GM10248 (cell line): ENCODE data around the gene COX18.
A peak's percentile ranks its signal among the peaks of the same experiment; 100 is the strongest.

Experiments
- CTCF ChIA-PET: fragments of 300-600 bp; sonication (Branson Sonifier 250); formaldehyde crosslinking; extraction: SDS; loops from one replicate; lab custom pipeline; 2021; ENCODE audit warnings: antibody characterized with exemption; lab: Yijun Ruan, JAX
- POLR2A ChIA-PET: fragments of 350-650 bp; sonication (Branson Sonifier 250); formaldehyde crosslinking; extraction: SDS; loops from one replicate; lab custom pipeline; 2020; ENCODE audit warnings: antibody characterized with exemption; lab: Yijun Ruan, JAX
- DNase-seq: peaks from one replicate; pipeline ENCODE4 v3.0.0; 2012; ENCODE audit errors: extremely low spot score
- CTCF ChIP-seq: IDR thresholded peaks from 2 replicates; pipeline ENCODE4 v1.5.1; 2012; ENCODE audit warnings: mild to moderate bottlenecking, low read depth; ENCODE audit errors: extremely low read depth, missing control alignments, control extremely low read depth

The COX18 gene

DNA sequence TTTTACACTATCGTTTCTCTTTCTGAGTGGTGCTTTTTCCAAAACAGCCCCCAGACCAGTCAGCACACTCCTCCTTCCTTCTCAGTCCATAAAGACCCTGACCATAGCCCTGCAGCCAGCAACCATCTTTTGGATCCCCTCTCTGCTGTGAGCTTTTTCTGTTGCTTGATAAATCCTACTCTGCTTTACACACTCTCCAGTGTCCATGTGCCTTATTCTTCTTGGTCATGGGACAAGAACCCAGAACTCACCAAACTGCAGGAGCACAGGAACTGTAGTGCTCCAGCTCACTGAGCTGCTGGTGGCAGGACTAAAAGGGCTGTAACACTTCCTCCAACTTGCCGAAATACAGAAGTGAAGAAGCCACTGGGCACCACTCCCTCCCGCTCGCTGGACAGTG lies 32.5 kb downstream of the COX18 start:
- TF ChIP-seq CTCF = no peak
- no peak for DNase-seq
- ChIA-PET CTCF (no interaction called here), POLR2A (no interaction called here)

GRCh38 chr4:73036123-73036522 lies 33.4 kb downstream of the COX18 start:
- DNase-seq = no peak
- POLR2A ChIA-PET = no interaction called here
- TF ChIP-seq CTCF = no peak
- CTCF ChIA-PET = interaction anchor here (1.3 kb wide), 1 partner anchor 10 kb away, joined by 3 read pairs; no protein-coding TSS in a partner anchor

DNA sequence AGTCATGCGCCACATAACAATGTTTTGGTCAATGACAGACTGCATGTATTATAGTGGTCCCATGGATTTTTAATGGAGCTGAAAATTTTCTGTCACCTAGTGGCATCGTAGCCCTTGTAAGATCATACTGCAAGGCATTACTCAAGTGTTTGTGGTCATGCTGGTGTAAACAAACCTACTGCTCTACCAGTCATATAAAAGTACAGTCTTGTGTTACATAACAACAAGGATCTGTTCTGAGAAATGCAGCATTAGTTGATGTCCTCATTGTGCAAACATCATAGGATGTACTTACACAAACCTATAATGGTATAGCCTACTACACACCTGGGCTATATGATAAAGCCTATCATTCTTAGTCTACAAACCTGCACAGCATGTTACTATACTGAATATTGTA lies 34.6 kb downstream of the COX18 start:
- CTCF ChIA-PET = no interaction called here
- TF ChIP-seq CTCF = no peak
- DNase-seq = no peak
- POLR2A ChIA-PET = no interaction called here

DNA sequence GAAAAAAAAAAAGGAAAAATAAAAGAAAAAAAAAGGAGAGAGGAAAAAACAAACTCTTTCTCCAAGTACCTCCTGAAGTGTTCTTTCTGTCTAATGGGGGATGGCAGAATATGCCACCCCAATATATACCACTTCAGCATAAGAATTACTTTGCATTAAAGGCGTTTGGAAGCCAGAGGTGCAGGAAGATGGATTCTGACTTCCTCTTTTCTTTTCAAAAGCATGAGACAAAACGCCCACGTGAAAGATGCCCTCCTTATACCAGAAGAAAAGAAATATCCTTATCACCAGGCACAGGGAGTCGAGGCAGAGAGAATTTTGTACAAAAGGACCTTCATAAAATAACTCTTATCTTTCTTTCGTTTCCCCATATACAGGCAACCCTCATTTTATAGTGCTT lies 40.9 kb downstream of the COX18 start:
- TF ChIP-seq CTCF = no peak
- DNase-seq = no peak
- ChIA-PET CTCF (no interaction called here), POLR2A (no interaction called here)

GRCh38 chr4:73021634-73022033 lies 47.9 kb downstream of the COX18 start:
- peak; percentile 30 for TF ChIP-seq CTCF
- ChIA-PET CTCF (interaction anchor here (1.0 to 2.7 kb wide), 7 partner anchors 22 to 724 kb away, joined by 3 to 10 read pairs (median 4); no protein-coding TSS in a partner anchor), POLR2A (no interaction called here)
- peak; percentile 42 for DNase-seq

DNA sequence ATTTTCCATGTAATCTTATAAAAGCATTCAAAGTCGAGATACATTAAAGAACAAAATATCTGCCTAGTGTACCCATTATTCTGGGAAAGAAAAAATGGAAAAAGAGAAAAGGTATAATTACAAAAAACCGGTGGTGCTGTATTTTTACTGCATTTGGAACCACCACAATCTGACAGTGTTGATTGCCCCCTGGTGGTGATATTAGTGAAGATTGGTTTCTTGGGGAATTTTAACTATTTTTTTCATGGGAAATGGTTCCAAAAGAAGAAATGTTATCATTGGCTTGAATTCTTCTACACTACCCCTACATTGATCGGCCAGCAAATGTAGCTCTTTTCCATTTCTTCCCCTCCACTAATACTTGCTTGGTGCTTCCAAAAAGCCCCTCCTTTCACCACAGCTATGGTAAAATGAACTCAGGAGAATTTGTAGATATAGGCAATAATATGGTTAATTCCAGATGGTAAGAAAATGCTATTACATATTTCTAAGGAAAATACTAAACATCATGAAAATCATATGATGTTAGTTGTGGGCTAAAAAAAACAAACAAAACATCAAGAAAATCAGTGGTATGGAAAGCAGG lies 50.0 kb downstream of the COX18 start:
- peak; percentile 30 for DNase-seq
- TF ChIP-seq CTCF = peak; percentile 48
- POLR2A ChIA-PET = no interaction called here
- CTCF ChIA-PET = interaction anchor here (0.7 to 1.5 kb wide), 6 partner anchors 10 to 514 kb away, joined by 3 to 4 read pairs (median 4); no protein-coding TSS in a partner anchor
